CD4-positive, alpha-beta T cell treated with Interleukin-2 at 100 ng/mL for 4 hours (primary cell): ENCODE data around the gene PTGR3.

ENCODE experiments used
- DNase-seq: peaks from one replicate; pipeline ENCODE4 v3.0.0-alpha.2; 2020; ENCODE audit warnings: low spot score

PTGR3 gene

DNA sequence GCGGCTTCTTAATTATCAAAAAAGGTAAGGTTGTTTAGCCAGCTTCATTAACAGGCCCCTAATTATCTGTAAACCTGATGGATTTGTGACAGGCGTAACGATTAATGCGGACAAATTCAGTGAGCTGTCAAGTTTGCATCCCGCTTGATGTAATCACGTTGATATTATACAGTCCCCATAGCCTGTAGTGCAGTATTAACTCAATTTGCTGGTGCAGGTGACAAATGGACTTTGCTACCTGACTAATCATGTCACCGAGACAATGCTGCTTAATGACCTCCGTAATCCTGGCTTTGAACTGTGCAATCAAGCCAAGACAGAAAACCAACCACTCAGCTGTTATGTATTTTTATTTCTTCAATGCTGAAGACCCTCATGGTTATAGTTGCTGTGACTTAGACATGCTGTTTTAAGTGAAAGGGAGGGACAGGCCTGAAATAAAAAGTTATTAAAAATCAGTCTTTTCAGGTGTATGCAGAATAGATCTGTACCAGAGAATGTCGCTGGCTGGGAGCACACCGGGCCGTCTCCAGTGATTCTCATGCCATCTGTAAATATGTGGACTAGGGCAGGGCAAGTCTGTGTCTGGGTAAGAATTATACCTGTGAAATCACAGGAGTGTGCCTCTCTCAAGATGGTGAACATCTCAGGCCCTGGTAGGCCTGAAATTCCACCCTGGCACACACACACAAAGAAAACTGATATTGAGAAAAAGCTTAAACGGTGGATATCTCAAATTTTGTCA, 6.0 kb upstream of the PTGR3 start:
- DNase-seq: no peak

- no peak for DNase-seq
Measured at GRCh38 chr18:75214332-75214690, 5.4 kb upstream of the PTGR3 start.

- no peak for DNase-seq
Measured at GRCh38 chr18:75213611-75214331, 4.8 kb upstream of the PTGR3 start.

DNA sequence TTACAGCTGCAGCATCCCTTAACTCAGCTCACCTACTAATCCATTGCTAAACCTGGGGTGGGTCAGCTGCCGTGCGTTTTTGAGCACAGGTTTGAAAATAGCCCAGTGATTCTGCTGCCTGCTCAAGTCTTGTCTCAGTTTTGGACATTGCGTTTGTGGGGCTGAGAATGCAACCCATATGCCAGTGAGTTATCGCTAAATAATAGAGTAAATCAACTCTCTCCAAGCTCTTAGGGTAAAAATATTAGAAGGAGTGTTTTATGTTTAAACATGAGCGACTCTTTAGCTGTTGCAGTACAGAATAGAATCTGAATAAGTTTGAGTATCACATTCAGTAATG, 3.8 kb upstream of the PTGR3 start:
- no peak for DNase-seq

- DNase-seq: peak; percentile 5
Measured at GRCh38 chr18:75211953-75212750, 3.2 kb upstream of the PTGR3 start.

DNA sequence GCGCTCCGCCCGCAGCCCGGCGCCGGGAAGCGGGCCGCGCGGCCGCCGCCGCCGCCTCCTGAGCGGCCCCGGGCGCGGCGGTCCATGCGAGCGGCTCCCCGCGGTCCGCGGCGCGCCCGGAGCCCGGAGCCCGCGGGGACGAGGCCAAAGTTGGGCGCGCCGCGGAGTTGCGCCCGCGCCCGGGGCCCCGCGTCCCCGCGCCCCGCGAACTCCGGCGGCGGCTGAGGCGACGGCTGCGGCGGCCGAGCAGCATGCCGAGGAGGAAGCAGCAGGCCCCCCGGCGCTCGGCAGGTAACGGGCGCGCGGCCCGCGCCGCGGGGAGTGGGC, 2.6 kb upstream of the PTGR3 start:
- DNase-seq: no peak

GRCh38 chr18:75211002-75211621, 2.2 kb upstream of the PTGR3 start:
- DNase-seq: peak; percentile 19

- DNase-seq: peak; percentile 78
Measured at GRCh38 chr18:75210274-75211001, 1.5 kb upstream of the PTGR3 start, which contains the start of gene TSHZ1. Gene TSHZ1, plus strand, starts transcription at chr18:75210797. Its CDS starts 1,080 bp downstream, at chr18:75211877.

DNA sequence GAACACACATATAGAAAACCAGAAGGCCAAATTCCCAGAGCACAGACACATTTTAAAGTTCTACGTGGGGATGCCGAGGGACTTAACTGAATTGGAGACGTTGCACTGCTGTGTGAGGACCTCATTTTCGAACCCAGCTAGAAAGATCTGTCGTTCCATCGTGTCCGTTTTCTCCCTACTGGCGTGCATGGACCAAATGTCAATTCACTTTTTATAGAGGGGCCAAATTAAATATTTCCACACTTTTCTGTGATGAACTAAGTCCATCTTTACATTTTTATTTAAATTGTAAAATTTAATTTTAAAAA, 966 bp upstream of the PTGR3 start:
- no peak for DNase-seq

DNA sequence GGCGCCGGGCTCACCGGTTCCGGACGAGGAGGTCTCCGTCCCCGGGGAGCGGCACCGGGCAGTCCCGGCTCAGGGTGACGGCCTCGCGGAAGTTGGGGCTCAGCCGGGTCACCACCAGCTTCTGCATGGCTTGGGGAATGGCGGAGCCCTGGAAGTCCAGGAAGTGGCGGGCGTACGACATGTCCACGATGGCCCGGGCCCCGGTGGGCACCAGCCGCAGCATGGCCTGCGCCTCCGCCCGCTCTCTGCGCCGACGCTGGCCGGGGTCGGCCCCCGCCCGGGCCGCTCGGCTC, 157 bp downstream of the PTGR3 start:
- peak; percentile 9 for DNase-seq

GRCh38 chr18:75208155-75208835, 644 bp downstream of the PTGR3 start:
- no peak for DNase-seq

- DNase-seq: peak; percentile 38
Measured at GRCh38 chr18:75207310-75208154, 1.4 kb downstream of the PTGR3 start.

DNA sequence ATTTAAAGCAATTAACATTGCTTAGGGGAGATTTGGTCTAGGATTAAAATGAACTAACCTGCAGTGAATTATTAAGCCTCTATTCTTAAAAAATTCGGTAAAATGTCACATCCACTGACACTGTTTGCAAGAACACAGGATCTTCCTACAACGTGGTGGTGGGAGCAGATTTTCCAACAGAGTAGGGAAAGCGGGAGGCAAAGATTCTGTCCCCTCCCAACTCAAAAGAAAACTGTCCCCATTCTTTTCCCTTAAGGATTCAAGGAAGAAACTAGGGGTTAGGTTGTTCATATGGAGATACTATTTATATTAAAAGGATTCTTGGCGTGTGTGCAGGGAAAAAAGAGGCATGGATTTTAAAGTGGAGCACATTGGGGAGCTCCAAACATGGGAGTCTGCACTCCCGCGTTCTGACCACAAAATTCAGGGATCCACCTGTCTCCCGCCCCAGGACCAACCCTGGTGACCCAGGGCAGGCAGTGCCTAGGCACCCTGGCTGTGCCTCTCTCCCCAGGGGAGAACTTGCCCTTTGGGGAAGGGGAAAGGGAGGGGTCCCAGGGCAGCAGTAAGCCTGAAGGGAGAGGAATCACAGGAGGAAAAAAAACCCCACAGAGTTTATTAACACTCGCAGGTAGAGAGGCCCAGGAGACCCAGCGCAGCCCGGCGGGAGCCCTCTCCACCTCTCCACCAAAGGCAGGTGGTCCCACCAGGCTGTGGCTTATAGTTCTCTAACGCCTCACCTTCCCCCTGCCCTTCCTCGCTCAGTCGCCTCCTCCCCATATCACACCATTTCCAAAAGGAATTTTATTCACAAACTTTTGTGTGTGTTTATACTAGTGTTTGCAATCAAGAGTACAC, 2.3 kb downstream of the PTGR3 start:
- no peak for DNase-seq

- no peak for DNase-seq
Measured at GRCh38 chr18:75205514-75206132, 3.3 kb downstream of the PTGR3 start.

DNA sequence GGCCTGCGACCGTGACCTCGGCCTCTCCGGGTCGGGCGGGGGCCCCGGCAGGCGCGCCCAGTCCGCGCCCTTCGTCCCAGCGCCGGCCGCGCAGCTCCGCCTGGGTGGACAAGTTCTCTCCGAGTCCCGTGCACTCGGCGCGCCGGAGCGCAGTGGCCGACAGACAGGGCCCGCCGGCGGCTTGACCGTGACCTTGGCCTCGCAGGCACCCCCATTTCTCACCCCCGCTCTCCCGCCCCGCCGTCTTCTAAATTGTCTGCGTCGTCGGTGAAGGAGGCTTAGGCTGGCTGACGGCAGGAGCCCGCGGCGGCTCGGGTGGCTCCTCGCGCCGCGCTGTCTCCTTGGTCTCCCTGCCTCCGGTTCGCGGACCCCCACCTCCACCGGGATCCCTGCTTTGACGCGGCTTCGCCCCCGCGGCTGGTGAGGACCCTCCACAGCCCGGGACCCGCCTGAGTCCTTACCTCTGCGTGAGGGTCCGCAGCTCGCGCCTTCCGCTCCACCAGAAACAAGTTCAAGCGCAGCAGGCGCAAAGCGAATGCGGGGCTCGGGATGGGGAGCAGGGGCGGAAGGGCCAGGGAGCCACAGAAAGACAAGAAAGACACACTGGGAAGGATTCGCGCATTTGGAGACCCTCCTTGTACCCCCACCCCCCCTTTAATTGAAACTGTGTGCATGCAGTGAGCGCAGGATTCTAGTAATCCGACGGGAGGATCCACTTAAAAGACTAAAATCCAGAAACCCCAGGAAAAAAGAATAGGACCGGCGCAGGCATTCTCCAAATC, 4.0 kb downstream of the PTGR3 start:
- DNase-seq: no peak

- DNase-seq: no peak
Measured at GRCh38 chr18:75204269-75204731, 4.6 kb downstream of the PTGR3 start.

DNA sequence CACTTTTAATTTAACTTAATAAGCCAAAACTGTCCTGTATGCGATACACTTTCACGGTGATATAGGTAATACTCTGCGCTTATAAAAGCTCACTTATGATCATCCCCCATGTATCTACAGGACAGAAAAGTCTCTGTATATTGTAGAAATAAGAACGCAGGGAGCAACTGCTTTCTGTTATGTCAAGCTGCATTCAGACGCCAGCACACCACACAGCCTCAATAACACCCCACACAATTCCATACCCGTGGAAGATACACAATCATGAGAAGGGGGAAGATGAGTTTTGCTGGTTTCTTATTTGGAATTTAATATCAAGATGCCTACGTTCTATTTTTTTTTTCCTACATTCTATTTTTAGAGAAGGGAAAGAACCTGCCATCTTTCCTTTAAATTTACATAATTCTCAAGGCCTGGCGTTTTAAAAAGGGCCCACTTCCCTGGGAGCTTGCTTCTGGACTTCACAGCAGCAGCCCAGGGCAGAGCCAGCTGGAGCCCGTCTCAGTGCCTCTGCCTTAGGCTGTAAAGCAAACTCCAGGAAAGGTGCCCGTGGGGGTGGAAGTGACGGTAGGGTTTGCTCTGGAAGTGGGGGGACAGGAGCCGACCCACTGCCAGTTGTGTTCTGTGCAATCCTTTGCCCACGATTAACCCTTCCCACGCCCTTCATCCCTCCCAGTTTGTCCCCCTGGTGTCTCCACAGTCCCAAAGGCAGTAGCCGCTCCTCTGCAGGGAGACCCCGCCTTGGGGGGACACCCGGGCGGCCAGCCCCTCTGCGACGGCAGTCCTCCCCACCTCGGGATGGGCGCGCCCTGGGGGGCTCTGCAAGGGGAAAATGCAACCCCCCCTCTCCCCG, 5.3 kb downstream of the PTGR3 start:
- no peak for DNase-seq
